ENCODE data around the gene TWNK. TPM values are rescaled to one million over a fixed set of nuclear protein-coding genes. Genes with fewer than 3 reads are reported as not detected.

The TWNK gene
- total RNA-seq, 4 donors from 2014 or later: 7.6 to 9.0 (median 8.1) TPM

GRCh38 chr10:101036726-101037125 lies 49.4 kb downstream of the TWNK start:
- Histone ChIP-seq H3K9me3 (no peaks in the 10 kb centered on the region), H3K4me3 (no peak overlapping the region), H3K27ac (no peak overlapping the region), H3K4me1 (peaks cover 25% of the 10 kb centered on the region), H3K36me3 (peaks cover 56% of the 10 kb centered on the region), H3K27me3 (no peaks in the 10 kb centered on the region)
- WGBS: 81% methylated on average over 7 of the region's 7 CpGs
- DNase-seq (ENCODE audit: low spot score in 2 of 2): no peak
- TF ChIP-seq POLR2A (IDR thresholded peaks at IDR 0.05) (no peak), POLR2AphosphoS5 (IDR thresholded peaks at IDR 0.05) (no peak), EP300 (IDR thresholded peaks at IDR 0.05) (no peak), CTCF (IDR thresholded peaks at IDR 0.05) (no peak)

DNA sequence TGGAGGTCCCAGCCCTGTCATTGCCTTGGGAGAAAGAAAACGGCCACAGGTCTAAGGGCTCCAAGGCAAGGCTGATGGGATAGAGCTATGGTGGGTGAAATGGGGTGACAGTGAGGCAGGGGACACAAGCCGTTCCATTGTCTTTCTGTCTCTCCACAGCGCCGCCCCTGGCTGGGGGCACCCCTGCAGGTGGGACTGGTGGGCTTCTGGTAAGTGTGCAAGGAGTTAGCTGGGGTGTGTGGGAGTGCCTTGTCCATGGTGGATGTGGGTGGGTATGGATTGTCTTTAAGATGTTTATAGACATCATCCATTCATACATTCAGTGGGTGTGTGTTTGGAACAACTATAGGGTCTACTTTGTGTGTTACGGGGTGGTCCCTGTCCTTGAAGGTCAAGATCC lies 51.1 kb downstream of the TWNK start:
- H3K36me3 ChIP-seq: peaks cover 56% of the 10 kb centered on the region
- H3K4me3 ChIP-seq: no peak overlapping the region
- DNase-seq (ENCODE audit: low spot score in 2 of 2): no peak
- H3K27ac ChIP-seq: no peak overlapping the region
- H3K4me1 ChIP-seq: peaks cover 23% of the 10 kb centered on the region
- WGBS: 81% methylated on average over 5 of the region's 5 CpGs
- no peaks in the 10 kb centered on the region for H3K27me3 ChIP-seq
- no peaks in the 10 kb centered on the region for H3K9me3 ChIP-seq
- TF ChIP-seq POLR2AphosphoS5 (IDR thresholded peaks at IDR 0.05): no peak
- TF ChIP-seq CTCF (IDR thresholded peaks at IDR 0.05): no peak
- TF ChIP-seq EP300 (IDR thresholded peaks at IDR 0.05): no peak
- no peak for TF ChIP-seq POLR2A (IDR thresholded peaks at IDR 0.05)

DNA sequence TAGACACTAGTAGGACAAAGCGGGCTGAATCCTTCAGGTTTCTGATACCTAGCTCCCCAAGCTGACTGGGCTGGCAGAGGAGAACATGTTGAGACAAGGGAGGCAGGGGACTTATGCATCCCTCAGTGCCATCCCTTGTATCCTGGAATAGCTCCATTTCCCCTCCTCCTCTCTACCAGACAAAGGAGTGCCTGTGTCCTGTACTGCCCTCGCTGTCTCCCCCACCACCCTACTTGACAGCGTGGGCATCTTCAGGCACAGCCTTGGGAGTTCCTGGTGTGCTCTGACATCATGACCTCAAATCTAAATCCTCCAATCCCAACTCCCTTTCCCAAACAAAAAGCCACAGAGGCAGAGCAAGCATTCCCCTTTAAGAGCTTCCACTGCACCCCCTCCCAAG lies 52.7 kb downstream of the TWNK start:
- TF ChIP-seq CTCF (IDR thresholded peaks at IDR 0.05) (no peak), POLR2A (IDR thresholded peaks at IDR 0.05) (no peak), POLR2AphosphoS5 (IDR thresholded peaks at IDR 0.05) (no peak), EP300 (IDR thresholded peaks at IDR 0.05) (no peak)
- H3K4me1 ChIP-seq: peaks cover 19% of the 10 kb centered on the region
- H3K9me3 ChIP-seq: no peaks in the 10 kb centered on the region
- H3K4me3 ChIP-seq: no peak overlapping the region
- no peak for DNase-seq (ENCODE audit: low spot score in 2 of 2)
- H3K27me3 ChIP-seq: no peaks in the 10 kb centered on the region
- H3K36me3 ChIP-seq: peaks cover 50% of the 10 kb centered on the region
- no peak overlapping the region for H3K27ac ChIP-seq
- 89% methylated on average over 3 of the region's 3 CpGs for WGBS

DNA sequence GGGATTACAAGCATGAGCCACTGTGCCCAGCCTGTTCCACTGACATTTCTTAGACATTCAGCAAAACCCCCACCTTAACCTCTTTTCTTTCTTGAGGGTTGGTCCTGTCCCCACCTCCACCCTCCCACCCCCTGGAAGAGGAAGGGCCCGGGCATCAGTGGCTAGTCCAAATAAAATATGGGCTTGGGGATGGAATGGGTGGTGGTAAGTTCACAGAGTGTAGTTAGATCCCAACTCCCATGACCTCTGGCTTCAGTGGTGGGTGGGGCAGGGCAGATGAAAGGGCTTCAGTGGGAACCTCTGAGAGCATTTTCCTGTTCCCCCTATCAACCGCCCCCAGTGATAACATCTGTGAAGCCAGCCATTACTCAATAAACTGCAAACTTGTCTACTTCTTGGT lies 53.5 kb downstream of the TWNK start:
- H3K36me3 ChIP-seq: peaks cover 42% of the 10 kb centered on the region
- H3K9me3 ChIP-seq: no peaks in the 10 kb centered on the region
- no peaks in the 10 kb centered on the region for H3K27me3 ChIP-seq
- no peak for DNase-seq (ENCODE audit: low spot score in 2 of 2)
- TF ChIP-seq POLR2AphosphoS5 (IDR thresholded peaks at IDR 0.05) (no peak), EP300 (IDR thresholded peaks at IDR 0.05) (no peak), POLR2A (IDR thresholded peaks at IDR 0.05) (no peak), CTCF (IDR thresholded peaks at IDR 0.05) (no peak)
- 44% methylated on average over 2 of the region's 2 CpGs for WGBS
- no peak overlapping the region for H3K4me3 ChIP-seq
- H3K27ac ChIP-seq: no peak overlapping the region
- H3K4me1 ChIP-seq: peaks cover 19% of the 10 kb centered on the region

DNA sequence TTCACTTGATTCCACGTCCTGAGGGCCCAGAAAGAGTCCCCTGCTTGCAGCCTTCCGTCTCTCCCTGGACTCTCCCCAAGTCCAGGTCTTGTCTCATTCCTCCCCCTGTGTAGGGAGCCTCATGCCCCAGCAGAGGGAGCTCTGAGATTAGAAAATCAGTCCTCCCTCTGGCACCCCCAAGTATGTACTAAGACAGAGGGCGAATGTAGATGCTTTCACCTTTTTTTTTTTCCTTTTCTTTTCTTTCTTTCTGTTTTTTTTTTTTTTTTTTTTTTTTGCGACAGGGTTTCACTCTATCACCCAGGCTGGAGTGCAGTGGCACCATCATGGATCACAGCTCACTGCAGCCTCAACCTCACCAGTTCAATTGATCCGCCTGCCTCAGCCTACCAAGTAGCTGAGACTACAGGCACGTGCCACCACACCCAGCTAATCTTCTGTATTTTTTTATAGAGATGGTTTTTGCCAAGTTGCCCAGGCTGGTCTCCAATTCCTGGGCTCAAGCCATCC lies 54.0 kb downstream of the TWNK start:
- 16% methylated on average over 6 of the region's 6 CpGs for WGBS
- H3K9me3 ChIP-seq: no peaks in the 10 kb centered on the region

More for the DNA sequence above, 54.0 kb downstream of the TWNK start:
- Histone ChIP-seq H3K36me3 (peaks cover 37% of the 10 kb centered on the region), H3K27ac (no peak overlapping the region), H3K4me1 (peaks cover 19% of the 10 kb centered on the region), H3K4me3 (no peak overlapping the region), H3K27me3 (no peaks in the 10 kb centered on the region)
- TF ChIP-seq EP300 (IDR thresholded peaks at IDR 0.05): no peak
- no peak for TF ChIP-seq POLR2A (IDR thresholded peaks at IDR 0.05)
- no peak for TF ChIP-seq POLR2AphosphoS5 (IDR thresholded peaks at IDR 0.05)
- TF ChIP-seq CTCF (IDR thresholded peaks at IDR 0.05): peak; percentile 79 to 91
- DNase-seq (ENCODE audit: low spot score in 2 of 2): peak in 1 of 2 donors; percentile 90

Data from suprapubic skin (tissue), 4 donors.